ENCODE results near the gene E2F4.
A peak's percentile ranks its signal among the peaks of the same experiment; 100 is the strongest.

The E2F4 gene

GRCh38 chr16:67207249-67208091 lies 15.5 kb downstream of the E2F4 start:
- DNase-seq (ENCODE audit: low read depth in 1 of 2, low spot score in 1 of 2): no peak

- DNase-seq (ENCODE audit: low read depth in 1 of 2, low spot score in 1 of 2): no peak
Measured at GRCh38 chr16:67208154-67208896, 16.4 kb downstream of the E2F4 start.

- DNase-seq (ENCODE audit: low read depth in 1 of 2, low spot score in 1 of 2): no peak
Measured at GRCh38 chr16:67209565-67209964, 17.6 kb downstream of the E2F4 start.

GRCh38 chr16:67210069-67210937 lies 18.3 kb downstream of the E2F4 start:
- DNase-seq (ENCODE audit: low read depth in 1 of 2, low spot score in 1 of 2): no peak

- DNase-seq (ENCODE audit: low read depth in 1 of 2, low spot score in 1 of 2): no peak
Measured at GRCh38 chr16:67211674-67212073, 19.7 kb downstream of the E2F4 start.

GRCh38 chr16:67212766-67213165 lies 20.8 kb downstream of the E2F4 start:
- no peak for DNase-seq (ENCODE audit: low read depth in 1 of 2, low spot score in 1 of 2)

GRCh38 chr16:67213197-67214019 lies 21.5 kb downstream of the E2F4 start:
- no peak for DNase-seq (ENCODE audit: low read depth in 1 of 2, low spot score in 1 of 2)

GRCh38 chr16:67215706-67216105 lies 23.8 kb downstream of the E2F4 start:
- DNase-seq (ENCODE audit: low read depth in 1 of 2, low spot score in 1 of 2): no peak

GRCh38 chr16:67216612-67217490 lies 24.9 kb downstream of the E2F4 start:
- no peak for DNase-seq (ENCODE audit: low read depth in 1 of 2, low spot score in 1 of 2)

- no peak for DNase-seq (ENCODE audit: low read depth in 1 of 2, low spot score in 1 of 2)
Measured at GRCh38 chr16:67223992-67224391, 32.0 kb downstream of the E2F4 start.

- no peak for DNase-seq (ENCODE audit: low read depth in 1 of 2, low spot score in 1 of 2)
Measured at GRCh38 chr16:67226295-67226803, 34.4 kb downstream of the E2F4 start.

GRCh38 chr16:67226804-67227566 lies 35.0 kb downstream of the E2F4 start, which contains the start of gene TMEM208:
Gene TMEM208, plus strand, starts transcription at chr16:67227130. Its CDS starts 89 bp downstream, at chr16:67227219.
- peak; percentile 96 to 97 for DNase-seq (ENCODE audit: low read depth in 1 of 2, low spot score in 1 of 2)

- DNase-seq (ENCODE audit: low read depth in 1 of 2, low spot score in 1 of 2): no peak
Measured at GRCh38 chr16:67227567-67227921, 35.6 kb downstream of the E2F4 start.

- DNase-seq (ENCODE audit: low read depth in 1 of 2, low spot score in 1 of 2): no peak
Measured at GRCh38 chr16:67228034-67228785, 36.3 kb downstream of the E2F4 start.

GRCh38 chr16:67228905-67229304 lies 37.0 kb downstream of the E2F4 start:
- no peak for DNase-seq (ENCODE audit: low read depth in 1 of 2, low spot score in 1 of 2)

GRCh38 chr16:67229906-67230808 lies 38.2 kb downstream of the E2F4 start:
- DNase-seq (ENCODE audit: low read depth in 1 of 2, low spot score in 1 of 2): no peak

Measured in activated T-helper 1 cell treated with anti-CD3 and anti-CD28 coated beads, Interleukin-2, amount 50 U/mL, for 16 hours (primary cell).